GM19452 (cell line): Measurements from ENCODE around the gene CALHM2.
"Not testable (repeated sequence)": the region's sequence is repeated elsewhere in the genome, so short reads cannot be mapped to it uniquely, and the experiment has no call there.

Experiments
- ATAC-seq: cut with Tn5 transposase; IDR thresholded peaks from one replicate; pipeline ENCODE4 v1.9.1; 2021; ENCODE audit not compliant: unreplicated experiment

Gene CALHM2

GRCh38 chr10:103419101-103419500 is 33.1 kb downstream of the CALHM2 start:
- no peak for ATAC-seq

DNA sequence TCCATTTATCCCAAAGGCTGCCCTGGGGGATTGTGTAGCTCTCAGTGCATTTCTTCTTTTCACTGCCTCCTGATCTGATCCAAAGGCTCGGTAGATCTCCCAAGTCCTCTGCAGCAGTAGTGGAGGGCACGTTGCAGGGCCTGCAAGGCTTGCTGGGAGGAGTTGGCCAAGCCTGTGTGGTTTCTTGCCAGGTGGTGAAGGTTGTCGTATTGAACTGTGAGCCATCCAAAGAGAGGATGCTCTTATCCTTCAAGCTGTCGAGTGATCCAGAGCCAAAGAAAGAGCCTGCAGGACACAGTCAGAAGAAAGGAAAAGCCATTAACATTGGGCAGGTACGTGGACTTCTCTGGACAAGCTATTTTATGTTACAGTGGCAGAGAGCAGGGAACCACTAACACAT is 34.6 kb downstream of the CALHM2 start:
- no peak for ATAC-seq

DNA sequence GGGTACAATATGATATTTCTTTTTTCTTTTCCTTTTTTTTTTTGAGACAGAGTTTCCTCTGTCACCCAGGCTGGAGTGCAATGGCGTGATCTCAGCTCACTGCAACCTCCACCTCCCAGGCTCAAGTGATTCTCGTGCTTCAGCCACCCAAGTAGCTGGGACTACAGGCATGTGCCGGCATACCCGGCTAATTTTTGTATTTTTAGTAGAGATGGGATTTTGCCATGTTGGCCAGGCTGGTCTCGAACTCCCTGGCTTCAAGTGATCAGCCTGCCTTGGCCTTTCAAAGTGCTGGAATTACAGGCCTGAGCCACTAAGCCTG is 35.1 kb downstream of the CALHM2 start:
- ATAC-seq: not testable (repeated sequence)

DNA sequence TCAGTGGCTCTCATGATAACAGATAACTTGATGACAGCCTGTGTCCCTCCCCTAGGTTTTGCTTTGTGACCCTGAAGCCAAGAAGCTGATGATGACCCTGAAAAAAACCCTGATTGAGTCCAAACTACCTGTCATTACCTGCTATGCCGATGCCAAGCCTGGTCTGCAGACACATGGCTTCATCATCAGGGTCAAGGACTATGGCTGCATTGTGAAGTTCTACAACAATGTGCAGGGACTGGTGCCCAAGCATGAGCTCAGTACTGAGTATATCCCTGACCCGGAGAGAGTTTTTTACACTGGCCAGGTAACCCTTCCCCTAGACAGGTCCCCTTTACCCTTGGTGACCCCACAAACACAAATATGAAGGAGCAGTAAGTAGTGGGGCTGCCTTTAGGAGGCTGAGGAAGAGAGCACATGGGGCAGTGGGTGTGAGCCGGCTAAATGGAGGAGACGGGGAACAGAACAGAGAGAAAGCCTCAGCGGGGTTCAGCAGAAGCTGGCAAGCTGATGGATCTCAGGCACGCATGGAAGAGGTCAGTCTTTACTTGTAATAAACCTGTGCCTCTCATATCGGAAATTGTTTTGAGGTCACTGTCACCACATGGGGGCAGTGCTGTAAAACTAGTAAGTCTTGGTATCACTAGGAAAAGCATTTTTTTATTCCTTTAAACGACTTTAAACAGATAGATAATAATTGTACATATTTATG is 35.6 kb downstream of the CALHM2 start:
- no peak for ATAC-seq

- ATAC-seq: no peak
Observed at GRCh38 chr10:103415581-103415980, 36.6 kb downstream of the CALHM2 start.

- no peak for ATAC-seq
Observed at GRCh38 chr10:103413564-103413963, 38.6 kb downstream of the CALHM2 start.

GRCh38 chr10:103397191-103397825 is 54.9 kb downstream of the CALHM2 start:
- no peak for ATAC-seq

DNA sequence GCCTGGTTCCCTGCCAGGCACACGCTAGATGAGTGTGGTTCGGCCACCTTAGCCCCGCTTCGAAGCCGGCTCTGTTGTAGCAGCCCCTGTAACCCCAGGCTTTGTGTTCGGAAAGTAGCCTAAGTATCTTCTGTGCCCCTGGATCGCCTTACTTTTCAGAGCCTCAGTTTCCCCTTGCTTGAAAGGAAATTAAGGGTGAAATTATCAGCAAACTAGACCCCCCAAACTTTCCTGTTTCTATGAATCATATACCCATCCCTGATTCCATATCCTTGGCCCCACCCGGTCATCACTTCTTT is 55.4 kb downstream of the CALHM2 start:
- ATAC-seq: no peak
